ENCODE data around the gene PITPNM3. TPM values are rescaled to one million over a fixed set of nuclear protein-coding genes. Genes with fewer than 3 reads are reported as not detected.

Gene PITPNM3
- total and polyA plus RNA-seq, 10 donors = 5.4 to 215 (median 125) TPM

DNA sequence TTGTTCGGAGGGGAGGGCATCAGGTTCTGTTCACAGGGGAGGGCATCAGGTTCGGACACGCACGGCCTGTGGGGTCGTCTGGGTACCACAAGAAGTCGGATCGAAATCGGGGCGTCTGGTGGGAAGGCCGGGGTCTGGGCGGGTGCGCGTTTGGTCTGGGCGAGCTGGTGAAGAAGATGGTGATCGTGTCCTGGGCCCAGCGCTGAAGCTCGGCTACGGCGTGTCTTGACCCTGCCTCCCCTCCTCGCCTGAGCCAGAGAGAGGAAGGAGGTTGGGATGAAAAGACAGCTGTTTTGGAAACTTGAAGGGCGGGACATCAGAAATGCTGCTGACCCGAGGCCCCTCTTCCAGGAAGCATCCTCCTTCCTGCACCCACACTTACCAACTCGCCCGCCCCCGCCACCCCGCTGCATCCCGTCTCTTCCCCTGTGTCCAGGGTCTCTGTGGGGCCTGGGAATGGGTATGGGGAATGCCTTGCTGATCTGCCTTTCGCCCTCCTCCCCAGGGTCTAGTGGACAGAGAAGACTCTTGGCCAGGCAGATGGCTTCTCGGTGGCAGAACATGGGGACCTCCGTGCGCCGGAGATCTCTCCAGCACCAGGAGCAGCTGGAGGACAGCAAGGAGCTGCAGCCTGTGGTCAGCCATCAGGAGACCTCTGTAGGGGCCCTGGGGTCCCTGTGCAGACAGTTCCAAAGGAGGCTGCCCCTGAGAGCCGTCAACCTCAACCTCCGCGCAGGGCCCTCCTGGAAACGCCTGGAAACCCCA lies 111.6 kb downstream of the PITPNM3 start:
- no peaks in the 10 kb centered on the region for H3K9me3 ChIP-seq
- DNase-seq = peak; percentile 74
- H3K4me3 ChIP-seq = peak overlapping the region; percentile 44 to 76 (median 70)
- H3K4me1 ChIP-seq = peaks cover 0 to 57% (median 31%) of the 10 kb centered on the region in 6 donors
- peak overlapping the region in 4 of 8 donors; percentile 16 to 82 (median 78) for H3K27ac ChIP-seq
- 30 to 44% (median 35%) methylated on average over 17 to 36 of the region's 36 CpGs for WGBS, 5 donors
- H3K36me3 ChIP-seq = peaks cover 0 to 26% (median 0%) of the 10 kb centered on the region in 6 donors
- intact Hi-C loops (cut with DNase I; ENCODE audit: low total_unique reads) = no loop called here
- no peaks in the 10 kb centered on the region for H3K27me3 ChIP-seq (replicated peaks in 1 of 7)
- TF ChIP-seq POLR2A (IDR thresholded peaks at IDR 0.05) (no peak), POLR2AphosphoS5 (IDR thresholded peaks at IDR 0.05) (no peak)
- TF ChIP-seq, protein P1, sequence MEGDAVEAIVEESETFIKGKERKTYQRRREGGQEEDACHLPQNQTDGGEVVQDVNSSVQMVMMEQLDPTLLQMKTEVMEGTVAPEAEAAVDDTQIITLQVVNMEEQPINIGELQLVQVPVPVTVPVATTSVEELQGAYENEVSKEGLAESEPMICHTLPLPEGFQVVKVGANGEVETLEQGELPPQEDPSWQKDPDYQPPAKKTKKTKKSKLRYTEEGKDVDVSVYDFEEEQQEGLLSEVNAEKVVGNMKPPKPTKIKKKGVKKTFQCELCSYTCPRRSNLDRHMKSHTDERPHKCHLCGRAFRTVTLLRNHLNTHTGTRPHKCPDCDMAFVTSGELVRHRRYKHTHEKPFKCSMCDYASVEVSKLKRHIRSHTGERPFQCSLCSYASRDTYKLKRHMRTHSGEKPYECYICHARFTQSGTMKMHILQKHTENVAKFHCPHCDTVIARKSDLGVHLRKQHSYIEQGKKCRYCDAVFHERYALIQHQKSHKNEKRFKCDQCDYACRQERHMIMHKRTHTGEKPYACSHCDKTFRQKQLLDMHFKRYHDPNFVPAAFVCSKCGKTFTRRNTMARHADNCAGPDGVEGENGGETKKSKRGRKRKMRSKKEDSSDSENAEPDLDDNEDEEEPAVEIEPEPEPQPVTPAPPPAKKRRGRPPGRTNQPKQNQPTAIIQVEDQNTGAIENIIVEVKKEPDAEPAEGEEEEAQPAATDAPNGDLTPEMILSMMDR (IDR thresholded peaks at IDR 0.05 in 8 of 11, conservative IDR thresholded peaks at IDR 0.05 in 3 of 11) = no peak

DNA sequence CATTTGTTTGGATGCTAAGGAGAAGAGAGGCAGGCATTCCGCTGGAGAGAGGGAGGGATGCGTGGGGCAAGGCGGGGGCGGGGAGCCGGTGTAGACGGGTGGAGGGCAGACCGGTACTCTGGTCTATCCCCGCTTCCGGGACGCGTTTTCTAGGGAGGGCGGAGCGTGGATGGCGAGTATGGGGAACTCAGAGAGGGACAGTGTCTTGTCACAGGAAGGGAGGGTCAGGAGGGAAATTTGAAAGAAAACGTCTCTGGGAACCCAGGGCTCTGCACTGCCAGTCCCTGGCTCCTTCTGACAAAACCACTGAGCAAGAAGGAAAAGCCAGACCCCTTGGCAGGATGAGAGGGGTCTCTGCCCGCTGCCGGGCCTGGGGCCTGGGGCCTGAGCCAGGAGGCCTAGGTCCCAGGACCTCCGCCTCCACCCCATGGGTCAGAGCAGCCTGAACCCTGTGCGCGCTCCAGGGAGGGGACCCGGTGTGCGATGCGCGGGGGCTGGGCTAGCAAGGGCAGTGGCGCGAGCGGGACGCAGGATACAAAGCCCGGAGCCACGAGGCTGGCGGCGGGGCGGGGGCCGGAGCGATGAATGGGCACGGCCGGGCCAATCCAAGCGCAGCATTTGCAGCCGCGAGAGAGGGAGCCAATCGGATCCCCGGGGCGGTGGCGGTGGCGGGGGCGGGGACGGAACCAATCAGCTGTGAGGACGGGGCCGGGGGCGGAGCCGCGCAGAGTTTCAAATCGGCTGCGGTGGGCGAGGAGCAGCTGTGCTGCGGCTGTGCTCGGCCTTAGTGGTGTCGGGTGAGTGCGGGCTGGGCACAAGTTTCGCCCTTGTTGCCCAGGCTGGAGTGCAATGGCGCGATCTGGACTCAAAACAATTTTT lies 112.4 kb downstream of the PITPNM3 start, which contains the start of gene PIMREG:
PIMREG (plus strand) TSS at position 764 of the 879 bp plus-strand sequence. CDS start 656 bp downstream, outside the sequence.
- intact Hi-C loops (cut with DNase I; ENCODE audit: low total_unique reads) = no loop called here
- H3K27ac ChIP-seq = peak within 1 kb of the TSS; percentile 35 to 82 (median 71)
- DNase-seq = peak; percentile 96
- no peaks in the 10 kb centered on the region for H3K27me3 ChIP-seq (replicated peaks in 1 of 7)
- no peaks in the 10 kb centered on the region for H3K9me3 ChIP-seq
- peak within 1 kb of the TSS; percentile 44 to 76 (median 70) for H3K4me3 ChIP-seq
- TF ChIP-seq, protein P1 (IDR thresholded peaks at IDR 0.05 in 8 of 11, conservative IDR thresholded peaks at IDR 0.05 in 3 of 11) = peak in 1 of 11 experiments; percentile 19
- TF ChIP-seq POLR2AphosphoS5 (IDR thresholded peaks at IDR 0.05) (peak; percentile 54 to 88 (median 79)), POLR2A (IDR thresholded peaks at IDR 0.05) (no peak)
- WGBS, 5 donors = 0 to 2% (median 1%) methylated on average over 28 to 62 of the region's 62 CpGs
- H3K4me1 ChIP-seq = peaks cover 0 to 49% (median 29%) of the 10 kb centered on the region in 6 donors
- H3K36me3 ChIP-seq = peaks cover 0 to 18% (median 0%) of the 10 kb centered on the region in 6 donors

DNA sequence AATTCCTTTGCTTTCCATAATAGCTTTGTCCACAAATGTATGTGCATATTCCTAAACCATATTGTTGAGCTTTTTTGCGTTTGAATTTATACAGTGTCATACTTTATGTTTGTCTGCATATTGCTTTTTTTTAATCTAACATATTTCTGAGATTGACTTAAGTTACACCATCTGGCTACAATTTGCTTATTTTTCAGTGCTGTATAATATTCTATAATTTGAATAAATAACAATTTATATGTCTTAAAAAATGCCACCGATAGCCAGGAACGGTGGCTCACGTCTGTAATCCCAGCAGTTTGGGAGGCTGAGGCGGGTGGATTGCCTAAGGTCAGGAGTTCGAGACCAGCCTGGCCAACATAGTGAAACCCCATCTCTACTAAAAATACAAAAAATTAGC lies 113.6 kb downstream of the PITPNM3 start:
- no peak overlapping the region for H3K4me3 ChIP-seq
- intact Hi-C loops (cut with DNase I; ENCODE audit: low total_unique reads) = no loop called here

More for the DNA sequence above, 113.6 kb downstream of the PITPNM3 start:
- no peak for DNase-seq
- 60 to 82% (median 63%) methylated on average over 6 of the region's 6 CpGs for WGBS, 5 donors
- H3K27ac ChIP-seq = no peak overlapping the region
- no peak for TF ChIP-seq POLR2AphosphoS5 (IDR thresholded peaks at IDR 0.05)
- no peak for TF ChIP-seq POLR2A (IDR thresholded peaks at IDR 0.05)
- TF ChIP-seq, protein P1 (IDR thresholded peaks at IDR 0.05 in 8 of 11, conservative IDR thresholded peaks at IDR 0.05 in 3 of 11) = no peak
- H3K27me3 ChIP-seq (replicated peaks in 1 of 7) = no peaks in the 10 kb centered on the region
- H3K36me3 ChIP-seq = peaks cover 0 to 6% (median 0%) of the 10 kb centered on the region in 6 donors
- H3K9me3 ChIP-seq = no peaks in the 10 kb centered on the region
- peaks cover 0 to 47% (median 29%) of the 10 kb centered on the region in 6 donors for H3K4me1 ChIP-seq

All from spleen (tissue), 11 donors.